HEK293T (cell line): ENCODE results near the gene BPIFB3.
"Not testable (repeated sequence)": the region's sequence is repeated elsewhere in the genome, so short reads cannot be mapped to it uniquely, and the experiment has no call there.

ENCODE experiments used
- CTCF ChIA-PET: fragments of 350-600 bp; formaldehyde crosslinking; extraction: SDS; loops from one replicate; lab custom pipeline; 2021; ENCODE audit warnings: antibody characterized with exemption, inconsistent platforms; lab: Yijun Ruan, JAX
- POLR2A ChIA-PET: fragments of 350-600 bp; formaldehyde crosslinking; extraction: SDS; loops from one replicate; lab custom pipeline; 2020; ENCODE audit warnings: antibody characterized with exemption, inconsistent platforms; lab: Yijun Ruan, JAX
- DNase-seq: peaks from one replicate; pipeline ENCODE4 v3.0.0; 2012; ENCODE audit warnings: mixed read lengths; ENCODE audit errors: extremely low spot score
- ARNT ChIP-seq: fragments of 450-650 bp; IDR thresholded peaks from 2 replicates; pipeline ENCODE4 v1.6.1; 2017; ENCODE audit warnings: mild to moderate bottlenecking
- BHLHE40 ChIP-seq: fragments of 450-650 bp; IDR thresholded peaks from 2 replicates; pipeline ENCODE4 v1.6.1; 2016; ENCODE audit warnings: mild to moderate bottlenecking, moderate library complexity, borderline replicate concordance
- CTBP1 ChIP-seq: fragments of 450-650 bp; IDR thresholded peaks from 2 replicates; pipeline ENCODE4 v1.6.1; 2016; ENCODE audit warnings: borderline replicate concordance
- ELF4 ChIP-seq: fragments of 450-650 bp; IDR thresholded peaks from 2 replicates; pipeline ENCODE4 v1.6.1; 2017; ENCODE audit warnings: antibody characterized with exemption
- FOXA1 ChIP-seq: fragments of 450-650 bp; IDR thresholded peaks from 2 replicates; pipeline ENCODE4 v1.6.1; 2016; ENCODE audit warnings: mild to moderate bottlenecking
- FOXK2 ChIP-seq: fragments of 450-650 bp; IDR thresholded peaks from 2 replicates; pipeline ENCODE4 v1.6.1; 2016; ENCODE audit warnings: mild to moderate bottlenecking
- FOXM1 ChIP-seq: fragments of 450-650 bp; IDR thresholded peaks from 2 replicates; pipeline ENCODE4 v1.6.1; 2017; ENCODE audit warnings: mild to moderate bottlenecking, borderline replicate concordance
- HDGF ChIP-seq: fragments of 450-650 bp; IDR thresholded peaks from 2 replicates; pipeline ENCODE4 v1.6.1; 2017; ENCODE audit warnings: antibody characterized with exemption, borderline replicate concordance
- L3MBTL2 ChIP-seq: fragments of 450-650 bp; conservative IDR thresholded peaks from 2 replicates; pipeline ENCODE4 v1.6.1; 2016; ENCODE audit warnings: mild to moderate bottlenecking
- LEF1 ChIP-seq: fragments of 450-650 bp; IDR thresholded peaks from 2 replicates; pipeline ENCODE4 v1.6.1; 2017; ENCODE audit warnings: mild to moderate bottlenecking, borderline replicate concordance
- NFRKB ChIP-seq: fragments of 450-650 bp; IDR thresholded peaks from 2 replicates; pipeline ENCODE4 v1.6.1; 2016; ENCODE audit warnings: mild to moderate bottlenecking, moderate library complexity
- PKNOX1 ChIP-seq: fragments of 450-650 bp; IDR thresholded peaks from 2 replicates; pipeline ENCODE4 v1.6.1; 2016
- SP1 ChIP-seq: fragments of 450-650 bp; IDR thresholded peaks from 2 replicates; pipeline ENCODE4 v1.6.1; 2017
- SUZ12 ChIP-seq: fragments of 450-650 bp; IDR thresholded peaks from 2 replicates; pipeline ENCODE4 v1.6.1; 2016; ENCODE audit warnings: mild to moderate bottlenecking
- TARDBP ChIP-seq: fragments of 450-650 bp; IDR thresholded peaks from 2 replicates; pipeline ENCODE4 v1.6.1; 2016
- ZNF384 ChIP-seq: fragments of 450-650 bp; IDR thresholded peaks from 2 replicates; pipeline ENCODE4 v1.6.1; 2016

The BPIFB3 gene

DNA sequence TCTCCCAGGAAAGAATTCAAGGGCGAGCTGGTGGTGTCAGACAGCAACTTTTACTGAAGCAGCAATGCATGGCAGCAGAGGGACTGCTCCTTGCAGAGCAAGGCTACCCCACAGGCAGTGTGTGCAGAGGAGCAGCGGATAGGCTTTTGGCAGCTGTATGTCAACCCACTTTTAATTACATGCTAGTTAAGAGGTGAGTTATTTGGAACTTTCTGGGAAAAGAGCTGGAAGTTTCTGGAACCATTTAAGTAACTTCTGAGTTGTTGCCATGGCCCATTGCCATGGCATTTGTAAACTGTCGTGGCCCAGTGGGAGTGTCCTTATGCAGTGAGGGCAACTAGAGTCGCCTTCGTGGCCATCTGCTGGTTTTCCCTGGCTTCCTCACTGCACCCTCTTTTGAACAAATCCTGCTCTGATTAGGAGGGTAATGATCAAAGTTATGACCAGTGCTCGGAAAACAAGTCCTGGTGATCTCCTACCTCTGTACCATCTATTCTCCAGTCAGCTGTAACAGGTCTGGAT, 59.7 kb downstream of the BPIFB3 start:
- TF ChIP-seq NFRKB (no peak), L3MBTL2 (no peak), ZNF384 (no peak), SP1 (no peak), BHLHE40 (no peak), HDGF (no peak), CTBP1 (no peak), LEF1 (no peak), PKNOX1 (no peak), FOXA1 (no peak), FOXK2 (no peak), TARDBP (no peak), SUZ12 (no peak), ARNT (no peak)
- no peak for DNase-seq
- CTCF ChIA-PET, result no interaction called here
- POLR2A ChIA-PET, result no interaction called here

GRCh38 chr20:33115501-33115900, 61.8 kb downstream of the BPIFB3 start:
- POLR2A ChIA-PET, DNase-seq, CTCF ChIA-PET: not testable (repeated sequence)

DNA sequence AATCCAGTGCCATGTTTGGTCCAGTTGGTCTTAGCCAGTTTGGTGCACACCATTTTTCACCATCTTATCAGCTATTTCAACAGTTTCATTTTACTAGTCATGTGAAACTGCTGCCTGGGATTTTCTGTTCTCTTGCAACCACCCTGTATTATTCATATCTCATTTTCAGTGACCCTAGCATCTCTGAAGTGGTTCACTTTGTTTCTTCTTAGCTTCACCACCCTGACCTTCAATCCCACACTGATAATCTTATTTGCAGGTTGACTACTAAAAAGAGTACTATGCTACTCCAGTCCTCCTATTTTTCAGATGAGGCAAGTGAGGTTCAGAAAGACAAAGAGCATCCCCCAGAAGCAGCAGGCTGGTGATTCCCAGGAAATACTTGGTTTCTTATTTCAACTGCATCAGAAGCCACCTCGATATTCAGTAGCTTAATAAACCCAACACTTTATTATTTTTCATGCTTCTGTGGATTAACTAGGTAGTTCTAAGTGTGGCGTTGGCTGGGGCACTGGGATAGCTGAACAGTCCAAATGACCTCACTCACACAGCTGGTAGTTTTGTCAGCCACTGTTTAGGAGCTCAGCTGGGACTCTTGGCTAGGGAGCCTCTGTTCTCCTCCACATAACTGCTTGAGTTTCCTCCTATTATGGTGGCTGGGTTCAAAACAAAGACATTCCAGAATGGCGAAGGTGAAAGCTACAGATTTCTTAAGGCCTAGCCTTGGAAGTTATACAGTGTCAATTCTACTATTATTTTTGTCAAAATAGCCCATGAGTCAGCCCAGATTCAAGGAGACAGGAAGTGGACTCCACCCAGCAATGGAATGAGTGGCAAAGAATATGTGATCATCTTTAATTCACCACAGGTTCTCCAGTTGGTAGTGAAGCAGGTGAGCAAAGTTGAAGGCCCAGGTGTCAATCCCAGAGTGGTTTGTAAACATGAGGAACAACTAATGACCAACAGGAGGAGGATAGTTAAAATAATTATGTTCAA, 66.3 kb downstream of the BPIFB3 start:
- POLR2A ChIA-PET, result no interaction called here
- no peak for DNase-seq
- no peak for TF ChIP-seq NFRKB
- TF ChIP-seq ZNF384, result no peak
- no peak for TF ChIP-seq PKNOX1
- CTCF ChIA-PET, result no interaction called here

- DNase-seq, result no peak
- ChIA-PET POLR2A (no interaction called here), CTCF (interaction anchor here (0.6 kb wide), 1 partner anchor 455 kb away, joined by 3 read pairs; no protein-coding TSS in a partner anchor)
- TF ChIP-seq BHLHE40, result no peak
- TF ChIP-seq TARDBP, result no peak
- TF ChIP-seq FOXA1, result no peak
- no peak for TF ChIP-seq HDGF
- no peak for TF ChIP-seq SP1
- TF ChIP-seq FOXM1, result no peak
- no peak for TF ChIP-seq ZNF384
- TF ChIP-seq ARNT, result no peak
- no peak for TF ChIP-seq FOXK2
- TF ChIP-seq CTBP1, result no peak
- no peak for TF ChIP-seq ELF4
- no peak for TF ChIP-seq LEF1
Measured at GRCh38 chr20:33120934-33121333, 67.2 kb downstream of the BPIFB3 start.

DNA sequence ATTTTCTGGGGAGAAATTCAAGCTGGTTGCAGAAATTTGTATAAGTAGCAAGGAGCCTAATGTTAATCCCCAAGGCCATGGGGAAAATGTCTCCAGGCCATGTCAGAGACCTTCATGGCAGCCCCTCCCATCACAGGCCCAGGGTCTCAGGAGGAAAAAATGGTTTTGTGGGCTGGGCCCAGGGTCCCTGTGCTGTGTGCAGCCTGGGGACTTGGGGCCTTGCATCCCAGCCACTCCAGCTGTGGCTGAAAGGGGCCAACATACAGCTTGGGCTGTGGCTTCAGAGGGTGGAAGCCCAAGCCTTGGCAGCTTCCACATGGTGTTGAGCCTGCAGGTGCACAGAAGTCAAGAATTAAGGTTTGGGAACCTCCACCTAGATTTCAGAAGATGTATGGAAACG, 68.6 kb downstream of the BPIFB3 start:
- POLR2A ChIA-PET, CTCF ChIA-PET, DNase-seq: not testable (repeated sequence)
